GM18867 (cell line): ENCODE results near the gene ZNF592.

Source experiments
- ATAC-seq: cut with Tn5 transposase; IDR thresholded peaks from one replicate; pipeline ENCODE4 v1.9.1; 2021; ENCODE audit warnings: mild to moderate bottlenecking, moderate library complexity; ENCODE audit not compliant: unreplicated experiment

The ZNF592 gene

DNA sequence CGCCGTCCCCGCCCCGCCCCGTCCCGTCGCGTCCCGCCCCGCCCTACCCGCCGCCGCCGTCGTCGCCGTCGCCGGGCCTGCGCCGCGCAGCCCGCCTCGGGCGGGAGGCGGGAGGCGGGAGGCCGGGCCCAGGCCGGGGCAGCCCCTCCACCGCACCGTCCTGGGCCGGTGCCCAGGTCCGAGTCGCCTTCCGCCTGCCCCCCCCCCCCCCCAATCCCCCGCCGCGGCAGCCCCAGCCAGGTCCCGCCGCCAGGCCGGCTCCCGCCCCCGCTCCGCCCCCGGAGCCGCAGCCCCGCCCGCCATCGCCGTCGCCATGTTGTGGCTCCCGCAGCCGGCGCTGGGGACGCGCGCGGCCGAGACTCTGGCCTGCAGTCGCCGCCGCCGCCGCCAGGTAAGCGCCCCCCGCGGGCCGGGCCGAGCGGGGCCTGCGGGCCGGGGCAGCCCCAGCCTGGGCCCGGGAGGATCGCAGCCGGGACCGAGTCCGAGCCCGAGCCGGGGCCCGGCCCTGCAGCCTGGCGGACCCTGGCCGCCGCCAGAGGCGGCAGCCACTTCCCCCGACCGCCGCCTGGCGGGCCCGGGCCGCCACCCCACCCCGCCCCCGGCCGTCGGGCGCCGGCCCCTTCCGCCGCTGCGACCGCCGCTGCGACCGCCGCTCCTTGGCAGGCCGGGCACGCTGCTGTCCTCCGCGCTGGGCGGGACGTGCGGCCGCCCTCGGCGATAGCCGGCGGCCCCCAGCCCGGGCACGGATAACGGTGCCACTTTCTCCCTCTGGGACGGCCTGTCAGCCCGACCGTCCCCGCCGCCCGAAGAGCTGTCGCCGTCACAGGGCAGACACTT, at the start of gene ZNF592:
TSS of gene ZNF592 (plus strand) at position 319 of the 837 bp plus-strand sequence. CDS start 34,084 bp downstream, outside the sequence.
- peak; percentile 59 for ATAC-seq

- ATAC-seq, result no peak
Observed at GRCh38 chr15:84699538-84700191, 48.7 kb upstream of the ZNF592 start.

DNA sequence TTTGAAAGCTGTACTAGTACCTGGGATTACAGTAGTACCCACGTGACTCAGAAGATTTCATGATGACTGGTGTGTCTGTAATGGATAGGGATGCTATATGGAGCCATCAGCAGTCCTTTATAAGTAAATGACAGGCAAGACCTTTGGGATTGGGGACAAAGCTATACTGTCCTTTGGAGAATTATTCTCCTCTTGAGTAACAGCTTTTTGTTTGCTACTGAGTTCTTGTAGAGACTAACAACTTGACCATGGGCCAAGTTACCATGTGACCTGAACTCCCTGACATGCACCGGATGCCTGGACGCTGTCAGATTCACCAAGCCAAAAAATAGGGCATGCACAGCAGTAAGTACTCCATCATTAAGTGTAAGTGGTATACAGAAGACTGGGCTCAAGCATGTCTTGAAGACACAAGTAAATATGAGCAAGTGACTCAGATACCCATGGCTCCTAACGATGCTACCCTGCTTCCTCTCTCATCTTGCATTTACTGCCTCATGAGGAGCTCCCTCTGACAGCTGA, 45.4 kb upstream of the ZNF592 start:
- no peak for ATAC-seq

DNA sequence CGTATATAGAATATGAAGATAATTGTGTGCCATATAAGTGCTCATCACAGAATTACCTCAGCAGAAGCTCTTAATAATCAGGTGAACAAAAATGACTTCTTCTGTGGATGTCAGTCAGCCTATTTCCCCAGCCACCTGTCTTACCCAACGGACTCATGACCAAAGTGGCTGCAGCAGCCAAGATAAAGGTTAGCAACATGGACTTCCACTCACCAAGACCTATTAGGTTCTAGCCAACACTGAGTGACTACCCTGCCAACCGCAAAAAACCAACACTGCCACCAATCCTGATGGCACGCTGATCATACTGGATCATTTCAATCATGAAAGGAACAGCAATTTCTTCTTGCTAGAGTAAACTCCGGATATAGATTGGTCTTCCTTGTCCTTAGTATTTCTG, 44.6 kb upstream of the ZNF592 start:
- no peak for ATAC-seq

DNA sequence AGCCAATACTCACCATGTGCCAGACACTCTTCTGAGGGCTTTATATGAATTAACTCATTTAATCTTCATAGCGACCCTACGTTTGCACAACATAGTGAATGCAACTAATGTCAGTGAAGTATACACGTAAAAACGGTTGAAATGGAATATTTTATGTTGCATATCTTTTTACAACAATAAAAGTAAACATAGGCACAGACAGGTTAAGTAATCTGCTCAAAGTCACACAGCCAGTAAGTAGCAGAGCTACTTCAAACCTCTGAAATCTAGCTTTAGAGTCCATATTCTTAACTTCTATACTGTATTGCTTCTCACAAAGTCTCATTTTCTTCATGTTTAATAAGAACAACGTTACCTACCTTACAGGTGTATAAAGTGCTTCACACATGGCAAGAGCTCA, 34.0 kb upstream of the ZNF592 start:
- ATAC-seq, result no peak

- no peak for ATAC-seq
Observed at GRCh38 chr15:84714821-84715220, 33.6 kb upstream of the ZNF592 start.

DNA sequence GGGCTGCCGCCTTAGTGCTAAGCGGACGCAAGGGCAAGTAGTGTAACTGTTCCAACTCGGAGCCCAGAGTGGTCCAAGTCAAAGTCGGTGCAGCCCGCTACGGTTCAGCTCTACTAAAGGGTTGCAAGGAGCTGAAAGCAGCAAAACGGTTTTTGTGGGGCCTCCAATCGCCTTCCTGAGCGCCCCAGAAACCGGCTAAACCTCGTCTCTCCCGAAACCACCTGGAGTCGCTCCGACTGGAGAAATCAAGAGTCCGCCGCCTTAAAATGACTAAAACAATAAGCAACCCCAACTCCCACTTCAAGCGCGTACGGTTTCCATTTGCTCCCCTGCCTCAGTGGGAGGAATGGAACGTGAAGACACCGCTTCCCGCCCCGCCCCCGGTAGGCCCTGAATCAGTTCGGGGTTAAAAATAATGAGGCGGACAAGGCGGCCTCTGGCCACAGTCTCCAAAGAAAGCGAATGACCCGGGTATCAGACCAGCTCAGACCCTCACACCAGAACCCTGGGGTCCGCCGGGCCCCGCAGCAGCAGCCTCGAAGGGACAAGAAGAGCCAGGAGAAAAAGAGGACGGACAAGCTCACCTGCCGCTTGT, 32.9 kb upstream of the ZNF592 start:
- no peak for ATAC-seq

DNA sequence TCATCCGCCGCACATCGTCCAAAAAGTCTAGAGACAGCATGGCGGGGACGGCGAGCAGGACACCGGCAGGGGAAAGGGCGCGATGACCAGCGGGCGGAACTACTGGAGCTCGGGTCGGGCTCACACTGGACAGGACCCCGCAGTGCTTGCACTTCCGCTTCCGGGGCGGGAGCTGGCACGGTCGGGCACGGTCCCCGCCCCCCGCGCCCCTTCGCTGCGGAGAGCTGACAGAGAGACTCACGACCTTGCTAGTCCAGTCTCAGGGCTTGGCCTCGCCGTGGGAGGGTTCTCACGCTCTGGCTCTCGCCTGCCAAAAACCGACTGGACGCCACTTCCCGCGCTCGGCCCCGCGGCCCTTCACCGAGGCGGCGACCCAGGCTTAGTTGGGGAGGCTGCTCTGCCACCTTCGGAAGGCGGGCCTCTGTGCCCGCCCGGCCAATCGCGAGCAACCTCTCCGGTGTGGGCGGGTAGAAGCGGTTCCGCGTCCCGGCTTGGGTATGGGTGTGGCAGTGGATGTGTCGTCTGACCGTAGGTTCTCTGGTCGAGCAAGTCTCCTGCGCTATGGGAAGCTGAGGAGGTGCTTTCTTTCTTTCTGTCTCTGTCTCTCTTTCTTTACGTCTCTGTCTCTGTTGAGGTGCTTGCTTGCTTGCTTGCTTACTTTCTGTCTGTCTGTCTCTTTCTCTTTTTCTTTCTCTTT, 32.2 kb upstream of the ZNF592 start, which contains the start of gene SEC11A:
TSS of gene SEC11A (minus strand) at position 104 of the 697 bp plus-strand sequence. CDS start at position 40, 64 bp downstream.
- ATAC-seq, result peak; percentile 94

GRCh38 chr15:84721371-84721770, 27.0 kb upstream of the ZNF592 start:
- no peak for ATAC-seq

GRCh38 chr15:84722628-84723027, 25.8 kb upstream of the ZNF592 start:
- ATAC-seq, result no peak

DNA sequence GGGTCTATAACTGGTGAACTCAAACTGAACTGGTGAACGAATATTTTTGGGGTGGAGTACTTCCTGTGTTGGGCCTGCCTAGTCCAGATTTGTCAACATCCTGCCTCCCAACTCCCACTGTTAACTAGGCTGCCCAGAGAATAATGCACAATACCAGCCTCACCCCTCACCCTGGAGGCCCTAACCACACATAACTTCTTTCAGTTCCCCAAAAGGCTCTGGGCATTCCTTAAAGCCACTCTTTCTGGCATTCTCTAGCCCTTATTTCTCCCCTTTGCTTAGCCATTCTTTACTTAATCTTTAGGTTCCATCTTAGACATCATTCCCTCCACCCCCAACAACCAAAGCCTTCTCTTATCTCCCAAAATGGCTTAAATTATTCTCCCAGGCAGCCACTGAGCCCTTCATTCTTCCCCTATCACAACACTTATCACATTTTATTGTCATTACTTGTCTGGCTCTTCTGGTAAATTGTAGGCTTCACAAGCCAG, 23.3 kb upstream of the ZNF592 start:
- peak; percentile 70 for ATAC-seq

- ATAC-seq, result no peak
Observed at GRCh38 chr15:84727429-84727828, 21.0 kb upstream of the ZNF592 start.

DNA sequence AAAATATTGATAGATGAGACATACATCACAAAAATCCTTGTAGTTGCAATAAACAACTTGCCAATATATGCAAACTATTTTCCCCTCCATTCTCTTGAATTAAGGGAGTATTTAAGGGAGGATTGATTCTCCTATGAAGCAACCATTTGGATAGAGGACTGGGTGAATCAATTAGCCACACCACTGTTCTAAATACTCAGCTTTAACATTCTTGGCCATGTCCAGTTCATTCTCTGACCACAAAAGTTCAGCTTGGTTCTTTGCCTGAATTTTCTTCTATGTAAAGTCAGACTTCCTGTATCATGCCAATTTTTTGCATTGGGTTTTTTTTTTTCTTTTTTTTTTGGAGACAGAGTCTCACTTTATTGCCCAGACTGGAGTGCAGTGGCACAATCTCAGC, 16.6 kb upstream of the ZNF592 start:
- no peak for ATAC-seq

- peak; percentile 69 for ATAC-seq
Observed at GRCh38 chr15:84734794-84735479, 13.5 kb upstream of the ZNF592 start.

GRCh38 chr15:84735480-84736061, 12.8 kb upstream of the ZNF592 start:
- ATAC-seq, result peak; percentile 36

- peak; percentile 62 for ATAC-seq
Observed at GRCh38 chr15:84736375-84736774, 12.0 kb upstream of the ZNF592 start.

GRCh38 chr15:84737005-84737404, 11.4 kb upstream of the ZNF592 start:
- ATAC-seq, result no peak

GRCh38 chr15:84740691-84741090, 7.7 kb upstream of the ZNF592 start:
- ATAC-seq, result no peak

GRCh38 chr15:84741121-84741520, 7.3 kb upstream of the ZNF592 start:
- ATAC-seq, result no peak
